Stimulated activated CD4-positive, alpha-beta T cell treated with anti-CD3 and anti-CD28 coated beads, Interleukin-15, amount 100 ng/mL, for 24 hours (primary cell): ENCODE data around the gene LRRC70.

ENCODE experiments used
- DNase-seq: peaks from one replicate; pipeline ENCODE4 v3.0.0-alpha.2; 2020

LRRC70 gene

DNA sequence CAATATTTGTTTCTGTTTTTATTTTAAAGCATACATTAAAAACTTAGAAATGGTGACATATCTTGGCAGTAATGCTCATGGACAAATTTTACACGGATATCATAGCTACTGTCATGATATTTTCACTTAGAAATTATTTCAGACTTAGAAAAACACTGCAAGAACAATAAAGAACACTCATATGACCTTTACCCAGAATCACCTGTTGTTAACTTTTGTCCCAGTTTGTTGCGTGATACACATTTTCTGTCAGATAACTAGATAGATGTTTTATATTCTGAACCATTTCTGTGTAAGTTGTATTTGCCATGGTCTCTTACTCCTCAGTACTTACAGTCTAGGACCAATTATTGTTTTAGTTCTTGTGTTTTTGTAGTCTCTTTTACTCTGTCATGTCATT lies 3.6 kb upstream of the LRRC70 start:
- DNase-seq: no peak

DNA sequence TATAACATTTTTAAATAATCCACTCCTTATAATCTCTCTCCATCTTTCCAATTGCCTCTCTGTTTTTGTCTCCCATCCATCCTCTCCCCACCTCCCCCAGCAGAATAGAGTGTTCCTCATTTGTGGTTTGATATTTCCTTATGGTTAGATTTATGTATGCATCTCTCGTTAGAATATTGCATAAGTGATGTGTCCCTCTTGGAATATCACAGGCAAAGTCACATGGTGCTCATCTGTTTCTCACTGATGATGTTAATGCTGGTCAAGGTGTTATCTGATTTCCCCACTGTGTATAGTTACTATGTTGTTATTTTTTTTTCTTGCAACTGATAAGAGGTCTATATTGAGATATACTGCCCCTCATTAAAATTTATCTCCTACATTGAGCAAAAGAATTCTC lies 3.1 kb upstream of the LRRC70 start:
- DNase-seq: no peak

DNA sequence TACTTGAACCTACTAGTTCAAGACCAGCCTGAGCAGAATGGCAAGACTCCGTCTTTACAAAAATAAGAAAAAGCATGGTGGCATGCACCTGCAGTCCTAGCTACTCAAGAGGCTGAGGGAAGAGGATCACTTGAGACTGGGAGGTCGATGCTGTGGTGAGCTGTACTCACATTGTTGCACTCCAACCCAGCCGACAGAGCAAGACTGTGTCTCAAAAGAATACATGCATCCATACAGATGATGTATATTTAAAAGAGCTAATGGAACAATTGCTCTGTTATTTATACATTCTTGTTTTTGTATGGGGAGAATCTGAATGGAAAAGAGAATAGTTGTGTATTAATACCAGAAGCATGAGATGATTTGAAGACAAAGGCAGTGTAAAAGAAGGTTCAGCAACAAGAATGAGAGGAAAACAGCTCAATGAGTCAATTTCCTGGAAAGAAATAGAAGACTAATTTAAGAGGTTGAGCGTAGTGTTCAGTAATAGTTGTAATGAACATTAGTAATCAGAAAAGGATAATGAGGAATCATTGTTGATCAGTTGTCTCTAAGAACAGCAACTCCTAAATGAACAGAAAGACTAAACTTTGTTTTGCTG lies 1.9 kb upstream of the LRRC70 start:
- no peak for DNase-seq

DNA sequence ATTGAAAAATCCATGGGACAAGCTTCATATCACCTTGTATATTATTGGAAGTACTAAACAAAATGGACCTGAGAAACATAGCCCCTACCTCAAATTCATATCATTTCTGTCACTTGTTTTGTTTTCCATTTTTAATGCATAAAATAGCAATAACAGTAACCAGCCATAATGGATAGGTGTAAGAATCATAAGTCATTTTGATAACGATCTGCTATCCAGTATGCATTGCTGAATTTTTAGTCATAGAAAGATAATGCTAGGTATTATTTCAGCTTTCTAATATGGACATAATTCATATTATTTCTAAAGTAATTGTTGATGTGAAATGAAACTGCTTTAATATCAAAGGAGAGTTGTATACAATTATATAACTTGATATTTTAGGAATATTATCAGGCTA lies 1.1 kb upstream of the LRRC70 start:
- no peak for DNase-seq

DNA sequence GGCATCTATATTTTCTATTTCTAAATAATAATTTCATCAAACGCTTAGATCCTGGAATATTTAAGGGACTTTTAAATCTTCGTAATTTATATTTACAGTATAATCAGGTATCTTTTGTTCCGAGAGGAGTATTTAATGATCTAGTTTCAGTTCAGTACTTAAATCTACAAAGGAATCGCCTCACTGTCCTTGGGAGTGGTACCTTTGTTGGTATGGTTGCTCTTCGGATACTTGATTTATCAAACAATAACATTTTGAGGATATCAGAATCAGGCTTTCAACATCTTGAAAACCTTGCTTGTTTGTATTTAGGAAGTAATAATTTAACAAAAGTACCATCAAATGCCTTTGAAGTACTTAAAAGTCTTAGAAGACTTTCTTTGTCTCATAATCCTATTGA lies 1.1 kb downstream of the LRRC70 start:
- DNase-seq: no peak

DNA sequence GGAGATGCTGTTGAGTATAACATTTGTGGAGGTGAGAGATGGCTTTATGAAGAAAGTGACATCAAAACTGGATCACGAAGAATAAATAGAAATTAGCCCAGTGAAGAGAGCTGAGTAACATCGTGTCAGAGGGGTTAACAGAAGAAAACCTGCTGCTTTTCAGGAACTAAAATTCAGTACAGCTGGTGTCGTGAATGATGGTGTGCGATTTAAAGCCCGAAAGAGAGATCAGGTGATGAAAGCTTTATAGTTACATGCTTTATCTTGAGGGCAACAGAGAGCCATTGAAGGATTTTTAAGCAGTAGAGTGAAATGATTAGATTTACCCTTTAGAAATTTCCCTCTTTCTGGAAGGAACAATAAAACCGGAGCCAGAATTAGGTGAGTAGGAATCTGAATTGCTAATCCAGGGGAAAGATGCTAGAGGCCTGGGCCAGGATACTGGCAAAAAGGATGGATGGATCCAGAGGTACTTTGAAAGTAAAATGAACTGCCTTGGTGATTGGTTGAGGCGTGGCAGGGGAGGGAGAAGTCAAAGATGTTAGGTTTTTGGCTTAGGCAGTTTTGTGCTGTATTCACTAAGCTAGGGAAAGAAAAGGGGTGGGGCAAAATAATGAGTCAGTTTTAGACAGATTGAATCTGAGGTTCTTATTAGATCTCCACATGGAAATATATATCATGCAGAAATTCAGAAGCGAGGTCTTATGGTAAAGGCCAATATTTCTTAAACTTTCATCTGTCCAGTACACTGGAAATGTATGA lies 3.4 kb downstream of the LRRC70 start:
- DNase-seq: no peak

DNA sequence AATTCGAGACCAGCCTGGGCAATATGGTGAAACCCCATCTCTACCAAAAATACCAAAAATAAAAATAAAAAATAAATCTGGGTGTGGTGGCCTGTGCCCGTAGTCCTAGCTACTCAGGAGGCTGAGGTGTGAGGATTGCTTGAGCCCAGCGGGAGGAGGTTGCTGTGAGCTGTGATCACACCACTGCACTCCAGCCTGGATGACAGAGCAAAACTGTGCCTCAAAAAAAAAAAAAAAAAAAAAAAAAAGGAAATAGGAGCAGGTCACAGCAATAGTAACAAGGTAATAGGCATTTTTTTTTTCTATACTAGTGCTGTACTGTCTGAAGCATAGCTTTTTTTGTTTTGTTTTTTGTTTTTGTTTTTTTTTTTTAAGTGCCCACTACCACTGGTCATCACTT lies 5.8 kb downstream of the LRRC70 start:
- no peak for DNase-seq

DNA sequence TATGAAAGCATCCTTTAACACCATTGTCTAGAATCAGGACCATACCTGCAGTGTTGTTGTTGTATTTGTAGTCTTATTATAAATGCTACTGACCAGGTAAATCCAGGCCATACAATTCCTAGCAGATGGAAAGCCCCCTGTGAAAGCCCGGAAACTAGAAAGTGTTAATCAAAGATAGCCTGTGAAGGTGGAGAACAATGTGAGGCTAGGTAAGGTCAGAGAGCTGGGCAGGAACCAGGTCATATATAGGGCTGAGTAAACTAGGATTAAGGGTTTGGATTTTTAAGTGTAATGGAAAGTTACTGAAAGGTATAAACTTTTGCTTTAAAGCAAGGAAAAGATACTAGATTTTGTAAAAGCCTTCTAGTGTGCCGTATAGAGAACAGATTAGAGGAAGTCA lies 6.7 kb downstream of the LRRC70 start:
- DNase-seq: no peak

DNA sequence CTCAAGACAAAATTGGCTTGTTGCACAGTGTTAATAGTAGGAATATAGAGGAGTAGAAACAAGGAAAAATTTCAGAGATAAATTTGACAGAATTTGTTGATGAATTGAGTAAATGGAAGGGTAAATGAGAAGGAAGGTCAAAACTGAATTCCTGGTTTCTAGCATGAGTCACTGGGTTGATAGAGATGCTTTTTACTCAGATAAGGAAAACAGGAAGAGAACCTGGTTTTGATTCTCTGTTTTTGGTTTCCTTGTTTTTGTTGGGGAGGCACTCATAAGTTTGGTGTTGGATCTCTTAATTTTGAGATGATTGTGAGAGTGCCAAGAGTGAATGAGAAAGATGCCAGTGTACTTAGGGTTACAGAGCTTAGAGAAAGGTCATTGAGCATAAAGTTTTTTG lies 7.1 kb downstream of the LRRC70 start:
- no peak for DNase-seq

DNA sequence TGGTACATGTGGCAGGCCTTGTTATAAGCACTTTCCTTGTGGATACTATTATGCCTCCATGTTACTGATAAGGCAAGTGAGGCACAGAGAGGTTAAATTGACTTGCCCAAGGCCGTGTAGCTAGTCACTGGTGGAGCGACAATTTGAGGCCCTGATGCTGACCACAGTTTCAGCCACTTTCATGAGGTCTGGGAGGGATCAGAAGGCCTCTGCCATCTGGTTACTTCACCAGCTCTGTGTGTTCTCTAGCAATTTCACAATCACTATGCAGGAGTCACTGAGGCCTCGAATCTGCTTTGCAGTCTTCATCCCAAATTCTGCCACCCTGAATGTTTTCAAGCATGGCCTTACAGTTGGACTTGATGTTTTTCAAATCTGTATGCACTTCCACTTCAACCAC lies 9.1 kb downstream of the LRRC70 start:
- DNase-seq: no peak

DNA sequence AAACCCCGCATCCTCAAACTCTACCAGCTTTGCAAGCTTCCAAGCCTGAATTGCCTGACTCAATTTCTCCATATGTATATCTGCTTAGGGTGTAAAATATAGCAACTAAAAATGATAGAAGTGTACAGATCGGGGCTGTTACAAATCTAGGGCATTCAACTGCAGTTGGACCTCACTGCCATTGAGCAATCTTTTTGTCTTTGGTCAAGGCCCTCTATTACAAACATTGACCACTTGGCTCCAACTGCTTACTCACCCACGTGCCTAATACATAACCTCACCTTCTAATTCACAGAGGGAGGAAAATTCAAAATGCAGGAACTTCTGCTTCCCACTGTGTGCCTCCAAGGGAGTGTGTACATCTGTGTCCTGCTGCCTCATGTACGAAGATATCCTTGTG lies 10.0 kb downstream of the LRRC70 start:
- no peak for DNase-seq

DNA sequence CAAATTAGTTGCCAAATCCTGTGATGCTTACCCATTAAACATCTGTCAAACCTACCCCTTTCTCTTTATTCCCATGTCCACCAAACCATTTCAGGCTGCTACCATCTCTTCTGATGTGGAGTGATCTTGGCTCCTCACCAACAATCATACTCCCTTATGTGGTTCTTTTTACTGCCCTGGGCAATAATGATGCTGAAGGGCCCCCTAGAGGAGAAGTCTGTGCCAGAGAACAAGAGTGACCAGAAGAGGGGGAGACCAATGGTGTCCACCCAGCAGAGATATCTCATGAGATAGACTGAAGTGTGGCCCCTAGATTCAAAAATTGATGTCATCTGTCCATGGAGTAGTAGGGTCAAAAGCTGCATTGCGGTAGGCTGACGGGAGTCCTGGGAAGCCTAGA lies 10.9 kb downstream of the LRRC70 start:
- no peak for DNase-seq

DNA sequence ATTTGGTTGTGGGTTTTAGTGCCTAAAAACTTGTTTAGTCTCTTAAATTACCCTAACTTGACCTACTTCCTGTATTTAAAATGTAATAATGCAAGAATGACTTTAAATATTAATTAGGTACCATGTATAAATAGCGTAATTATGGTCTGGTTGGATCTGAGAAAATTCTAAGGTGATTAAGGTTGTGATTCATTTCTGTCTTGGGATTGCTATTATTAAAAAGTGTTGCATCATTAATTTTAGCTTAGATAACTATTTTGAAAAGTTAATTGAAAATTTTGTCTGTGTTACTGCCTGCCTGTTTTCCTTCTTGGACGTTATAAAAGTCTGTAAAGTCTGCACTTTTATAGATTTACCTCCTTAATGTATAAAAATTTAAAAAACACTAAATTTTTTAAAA lies 11.8 kb downstream of the LRRC70 start:
- no peak for DNase-seq

DNA sequence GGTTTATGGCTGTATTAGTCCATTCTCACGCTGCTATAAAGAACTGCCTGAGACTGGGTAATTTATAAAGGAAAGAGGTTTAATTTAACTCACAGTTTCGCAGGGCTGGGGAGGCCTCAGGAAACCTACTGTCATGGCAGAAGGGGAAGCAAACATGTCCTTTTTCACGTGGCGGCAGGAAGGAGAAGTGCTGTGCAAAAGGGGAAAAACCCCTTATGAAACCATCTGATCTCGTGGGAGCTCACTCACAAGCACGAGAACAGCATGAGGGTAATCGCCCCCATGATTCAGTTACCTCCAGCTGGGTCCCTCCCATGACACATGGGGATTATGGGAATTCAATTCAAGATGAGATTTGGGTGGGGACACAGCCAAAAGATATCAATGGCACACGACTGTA lies 13.9 kb downstream of the LRRC70 start:
- no peak for DNase-seq

DNA sequence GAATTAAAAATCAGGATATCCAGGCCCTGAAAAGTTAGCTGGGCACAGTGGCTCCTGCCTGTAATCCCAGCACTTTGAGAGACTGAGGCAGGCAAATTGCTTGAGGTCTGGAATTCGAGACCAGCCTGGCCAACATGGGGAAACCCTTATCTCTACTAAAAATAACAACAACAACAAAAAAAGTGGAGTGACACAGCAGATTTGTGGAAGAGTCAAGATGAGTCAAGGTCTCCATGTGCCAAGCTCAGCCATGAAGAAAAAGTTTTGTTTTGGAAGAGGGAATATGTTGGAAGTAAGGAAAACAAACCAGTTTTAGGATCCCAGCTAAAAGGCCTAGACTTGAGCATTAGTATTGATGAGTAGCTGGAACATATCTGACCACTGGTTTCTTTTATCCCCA lies 14.7 kb downstream of the LRRC70 start:
- no peak for DNase-seq

DNA sequence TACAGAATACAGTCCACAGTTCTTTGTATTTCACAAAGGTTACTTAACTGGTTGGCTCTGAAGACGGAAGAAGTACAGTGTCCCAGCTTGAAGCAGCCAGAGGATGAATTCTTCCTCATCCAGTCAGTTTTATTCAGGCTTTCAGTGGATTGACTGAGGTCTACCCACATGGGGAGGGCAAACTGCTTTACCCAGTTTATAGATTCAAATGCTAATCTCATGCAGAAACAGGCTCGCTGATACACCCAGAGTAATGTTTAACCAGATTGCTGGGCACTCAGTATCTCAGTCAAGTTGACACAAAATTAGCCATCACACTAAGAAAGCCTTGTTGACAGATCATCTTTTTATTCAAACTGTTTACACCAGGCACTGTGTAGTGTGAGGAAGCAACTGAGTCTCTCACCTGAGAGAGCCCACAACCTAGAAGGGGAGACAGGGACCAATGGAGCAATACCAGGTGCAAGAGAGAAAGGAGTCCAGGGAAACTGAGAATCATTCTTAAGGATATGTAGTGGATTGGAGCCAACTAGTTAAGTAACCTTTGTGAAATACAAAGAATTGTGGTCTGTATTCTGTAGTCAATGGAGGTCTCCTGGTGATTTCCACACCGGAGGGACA lies 15.9 kb downstream of the LRRC70 start:
- DNase-seq: no peak

DNA sequence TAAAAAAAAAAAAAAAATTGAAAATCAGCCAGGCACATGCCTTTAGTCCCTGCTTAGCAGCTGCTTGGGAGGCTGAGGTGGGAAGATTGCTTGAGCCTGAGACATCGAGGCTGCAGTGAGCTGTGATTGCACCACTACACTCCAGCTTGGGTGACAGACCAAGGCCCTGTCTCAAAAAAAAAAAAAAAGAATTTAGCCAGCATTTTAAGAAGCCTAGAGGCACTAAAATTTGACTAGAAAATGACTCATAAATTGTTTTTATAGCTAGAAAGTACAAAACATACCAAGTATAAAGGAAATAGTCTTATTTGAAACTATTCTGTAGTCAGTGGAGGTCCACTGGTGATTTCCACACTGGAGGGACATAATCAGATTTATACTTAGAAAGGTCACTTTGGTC lies 17.5 kb downstream of the LRRC70 start:
- DNase-seq: no peak

DNA sequence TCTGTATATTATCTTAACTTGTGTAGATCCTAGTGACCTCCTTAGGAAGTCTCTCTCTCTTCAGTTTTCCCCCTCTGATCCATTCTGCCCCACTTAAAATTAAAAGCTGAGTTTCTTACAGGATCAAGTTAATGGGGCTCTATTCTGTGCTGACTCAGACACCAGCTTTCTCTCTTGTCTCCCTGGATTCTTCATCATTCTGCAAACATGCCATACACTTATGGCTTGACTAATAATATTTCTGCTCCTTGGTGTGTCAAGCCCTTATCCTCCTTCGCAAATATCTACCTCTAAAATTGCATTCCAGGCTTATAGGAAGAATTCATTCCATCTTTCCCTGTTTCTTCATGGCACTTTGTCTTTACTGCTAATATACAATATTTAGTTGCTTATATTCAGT lies 18.1 kb downstream of the LRRC70 start:
- DNase-seq: no peak

DNA sequence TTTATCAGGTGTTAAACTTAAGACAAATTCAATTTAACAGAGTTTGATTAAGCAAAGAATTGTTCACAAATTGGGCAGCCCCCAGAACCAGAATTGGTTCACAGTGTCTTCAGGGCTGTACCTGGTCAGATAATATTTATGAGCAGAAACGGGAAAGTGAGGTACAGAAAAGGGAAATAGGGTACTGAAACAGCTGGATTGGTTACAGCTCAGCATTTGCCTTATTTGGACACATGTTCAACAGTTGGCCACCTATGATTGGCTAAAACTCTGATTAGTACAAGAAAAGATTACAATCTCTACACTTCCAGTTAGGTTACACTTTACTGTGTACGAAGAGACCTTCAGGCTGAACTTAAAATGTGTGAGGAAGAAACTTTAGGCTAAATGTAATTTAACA lies 18.7 kb downstream of the LRRC70 start:
- DNase-seq: no peak

DNA sequence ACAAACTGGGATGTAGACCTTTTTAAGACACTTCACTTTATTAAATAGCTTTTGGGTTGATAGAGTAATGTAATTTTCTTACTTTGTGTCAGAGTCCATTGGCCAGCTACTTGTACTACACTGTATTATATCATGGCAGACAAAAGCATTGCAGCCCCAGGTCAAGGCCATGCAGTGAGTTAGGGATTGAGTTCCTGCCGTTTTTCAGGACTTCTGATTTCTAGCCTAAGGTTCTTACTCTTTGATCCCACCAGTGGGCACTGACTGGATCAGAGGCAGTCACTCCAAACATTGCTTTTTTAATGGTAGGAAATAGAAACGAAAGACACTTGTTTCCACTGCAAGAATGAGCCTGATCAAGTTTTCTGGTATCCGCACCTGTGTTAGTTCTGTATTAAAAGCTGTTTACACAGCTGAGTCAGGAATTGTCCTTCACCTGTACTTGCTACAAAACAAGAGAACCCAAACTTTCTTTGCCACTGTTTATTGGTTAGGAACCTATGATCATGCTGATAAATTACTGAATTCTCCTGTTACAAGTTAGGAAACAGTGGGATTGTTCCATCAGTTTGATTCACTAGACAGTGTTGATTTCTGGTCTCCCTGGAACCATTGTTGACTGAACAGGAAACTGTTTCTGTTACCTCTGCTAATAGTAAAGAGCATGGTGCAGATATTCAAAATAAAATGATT lies 22.1 kb downstream of the LRRC70 start:
- no peak for DNase-seq

DNA sequence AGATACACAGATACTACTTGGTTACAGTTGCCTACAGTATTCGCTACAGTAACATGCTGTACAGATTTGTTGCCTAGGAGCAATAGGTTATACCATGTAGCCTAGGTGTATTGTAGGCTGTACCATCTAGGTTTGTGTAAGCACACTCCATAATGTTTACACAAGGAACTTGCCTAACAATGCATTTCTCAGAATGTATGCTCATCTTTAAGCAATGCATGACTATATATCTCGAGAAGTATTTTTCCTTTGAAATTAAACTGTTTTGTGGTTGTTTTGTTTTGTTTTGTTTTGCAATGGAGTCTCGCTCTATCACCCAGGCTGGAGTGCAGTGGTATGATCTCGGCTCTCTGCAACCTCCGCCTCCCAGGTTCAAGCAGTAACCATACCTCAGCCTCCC lies 25.3 kb downstream of the LRRC70 start:
- DNase-seq: no peak

DNA sequence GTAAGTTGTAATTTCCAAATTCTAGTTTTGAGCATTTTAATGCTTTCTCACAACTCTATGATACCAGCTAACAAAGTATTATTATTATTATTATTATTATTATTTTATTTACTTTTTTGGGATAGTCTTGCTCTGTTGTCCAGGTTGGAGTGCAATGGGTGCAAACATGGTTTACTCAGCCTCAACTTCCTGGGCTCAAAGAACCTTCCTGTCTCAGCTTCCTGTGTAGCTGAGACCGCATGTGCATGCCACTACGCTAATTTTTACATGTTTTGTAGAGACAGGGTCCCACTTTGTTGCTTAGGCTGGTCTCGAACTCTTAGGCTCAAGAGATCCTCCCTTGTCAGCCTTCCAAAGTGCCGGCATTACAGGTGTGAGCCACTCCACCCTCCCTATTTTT lies 27.0 kb downstream of the LRRC70 start:
- no peak for DNase-seq

DNA sequence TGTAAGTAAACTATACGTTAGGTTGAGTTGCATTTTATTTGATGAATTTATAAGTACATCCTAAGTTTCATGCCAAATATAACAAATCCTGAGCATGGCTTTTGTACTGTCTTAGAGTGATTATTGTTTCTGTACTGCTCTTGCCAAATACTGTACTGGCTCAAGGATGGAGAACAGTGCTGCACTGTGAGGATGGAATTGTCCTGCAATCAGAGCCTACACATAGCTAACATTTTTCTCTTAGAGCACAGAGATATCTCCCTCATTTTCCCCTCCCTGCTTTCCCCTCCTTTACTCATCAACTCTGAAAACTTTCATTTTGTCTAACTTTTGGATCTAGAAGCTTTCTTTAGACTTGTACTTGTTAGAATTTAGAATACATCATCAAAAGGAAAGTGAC lies 28.3 kb downstream of the LRRC70 start:
- DNase-seq: no peak

DNA sequence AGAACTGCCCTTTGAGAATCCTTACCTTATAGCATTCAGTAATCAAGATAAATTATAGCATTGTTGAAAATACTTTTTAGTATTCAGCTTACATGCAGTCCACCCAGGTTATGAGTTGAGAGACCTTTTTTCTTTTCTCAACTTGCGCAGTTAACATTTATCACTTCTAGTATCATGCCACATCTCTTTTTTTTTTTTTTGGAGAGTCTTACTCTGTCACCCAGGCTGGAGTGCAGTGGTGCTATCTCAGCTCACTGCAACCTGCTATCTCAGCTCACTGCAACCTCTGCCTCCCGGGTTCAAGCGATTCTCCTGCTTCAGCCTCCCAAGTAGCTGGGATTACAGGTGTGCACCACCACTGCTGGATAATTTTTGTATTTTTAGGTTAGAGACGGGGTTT lies 29.0 kb downstream of the LRRC70 start:
- DNase-seq: no peak
